ENCODE data around the gene EIF2AK3.
A peak's percentile ranks its signal among the peaks of the same experiment; 100 is the strongest.
"Not testable (repeated sequence)": the region's sequence is repeated elsewhere in the genome, so short reads cannot be mapped to it uniquely, and the experiment has no call there.

EIF2AK3 gene

GRCh38 chr2:88596141-88596830 is 31.0 kb downstream of the EIF2AK3 start:
- DNase-seq (ENCODE audit: low spot score), result no peak

- no peak for DNase-seq (ENCODE audit: low spot score)
Measured at GRCh38 chr2:88591698-88592097, 35.6 kb downstream of the EIF2AK3 start.

- DNase-seq (ENCODE audit: low spot score), result peak; percentile 66
Measured at GRCh38 chr2:88590998-88591613, 36.2 kb downstream of the EIF2AK3 start.

- no peak for DNase-seq (ENCODE audit: low spot score)
Measured at GRCh38 chr2:88585969-88586368, 41.3 kb downstream of the EIF2AK3 start.

GRCh38 chr2:88582030-88582429 is 45.2 kb downstream of the EIF2AK3 start:
- DNase-seq (ENCODE audit: low spot score), result no peak

- DNase-seq (ENCODE audit: low spot score), result no peak
Measured at GRCh38 chr2:88580088-88580487, 47.2 kb downstream of the EIF2AK3 start.

- no peak for DNase-seq (ENCODE audit: low spot score)
Measured at GRCh38 chr2:88575630-88576029, 51.6 kb downstream of the EIF2AK3 start.

- no peak for DNase-seq (ENCODE audit: low spot score)
Measured at GRCh38 chr2:88575051-88575450, 52.2 kb downstream of the EIF2AK3 start.

GRCh38 chr2:88574445-88574844 is 52.8 kb downstream of the EIF2AK3 start:
- DNase-seq (ENCODE audit: low spot score), result no peak

GRCh38 chr2:88568179-88568578 is 59.1 kb downstream of the EIF2AK3 start:
- DNase-seq (ENCODE audit: low spot score), result no peak

GRCh38 chr2:88564402-88564801 is 62.9 kb downstream of the EIF2AK3 start:
- no peak for DNase-seq (ENCODE audit: low spot score)

- no peak for DNase-seq (ENCODE audit: low spot score)
Measured at GRCh38 chr2:88563129-88563528, 64.1 kb downstream of the EIF2AK3 start.

- DNase-seq (ENCODE audit: low spot score), result no peak
Measured at GRCh38 chr2:88561646-88562388, 65.4 kb downstream of the EIF2AK3 start.

GRCh38 chr2:88560619-88561307 is 66.5 kb downstream of the EIF2AK3 start:
- DNase-seq (ENCODE audit: low spot score), result no peak

GRCh38 chr2:88557290-88557689 is 70.0 kb downstream of the EIF2AK3 start:
- no peak for DNase-seq (ENCODE audit: low spot score)

- DNase-seq (ENCODE audit: low spot score), result no peak
Measured at GRCh38 chr2:88556026-88556425, 71.2 kb downstream of the EIF2AK3 start.

- DNase-seq (ENCODE audit: low spot score), result no peak
Measured at GRCh38 chr2:88554189-88554588, 73.1 kb downstream of the EIF2AK3 start.

- DNase-seq (ENCODE audit: low spot score), result no peak
Measured at GRCh38 chr2:88549616-88550292, 77.5 kb downstream of the EIF2AK3 start.

GRCh38 chr2:88546291-88546690 is 81.0 kb downstream of the EIF2AK3 start:
- not testable (repeated sequence) for DNase-seq (ENCODE audit: low spot score)

GRCh38 chr2:88545118-88545517 is 82.1 kb downstream of the EIF2AK3 start:
- DNase-seq (ENCODE audit: low spot score), result no peak

- no peak for DNase-seq (ENCODE audit: low spot score)
Measured at GRCh38 chr2:88543541-88544057, 83.7 kb downstream of the EIF2AK3 start.

GRCh38 chr2:88542668-88543067 is 84.6 kb downstream of the EIF2AK3 start:
- DNase-seq (ENCODE audit: low spot score), result no peak
